NCI-H2081 treated with DMSO at 0.1 percent for 48 hours (cell line): ENCODE measurements around the gene DYNC1I2.
A peak's percentile ranks its signal among the peaks of the same experiment; 100 is the strongest.
"Not testable (repeated sequence)": the region's sequence is repeated elsewhere in the genome, so short reads cannot be mapped to it uniquely, and the experiment has no call there.

ENCODE experiments used
- DNase-seq: peaks from one replicate; lab custom pipeline; 2025; lab: John Stamatoyannopoulos, UW

Gene DYNC1I2

DNA sequence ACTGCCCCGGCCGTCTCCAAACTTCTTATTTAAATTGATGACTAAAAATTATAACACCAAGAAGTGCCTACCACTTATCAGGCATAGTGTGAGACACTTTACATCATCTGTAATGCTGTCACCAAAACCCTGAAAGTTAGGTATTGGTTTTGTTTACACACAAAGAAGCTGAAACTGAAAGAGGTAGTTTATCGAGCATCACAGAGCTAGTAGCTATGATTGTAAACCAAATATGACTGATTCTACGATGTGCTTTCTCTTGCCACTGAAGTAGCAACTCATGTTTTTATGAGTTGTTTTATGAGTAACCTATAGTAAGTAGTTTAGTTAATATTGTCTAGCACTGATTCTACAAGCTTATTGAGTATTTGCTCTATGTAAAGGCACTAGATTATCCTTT is 31.5 kb downstream of the DYNC1I2 start:
- DNase-seq, result no peak

DNA sequence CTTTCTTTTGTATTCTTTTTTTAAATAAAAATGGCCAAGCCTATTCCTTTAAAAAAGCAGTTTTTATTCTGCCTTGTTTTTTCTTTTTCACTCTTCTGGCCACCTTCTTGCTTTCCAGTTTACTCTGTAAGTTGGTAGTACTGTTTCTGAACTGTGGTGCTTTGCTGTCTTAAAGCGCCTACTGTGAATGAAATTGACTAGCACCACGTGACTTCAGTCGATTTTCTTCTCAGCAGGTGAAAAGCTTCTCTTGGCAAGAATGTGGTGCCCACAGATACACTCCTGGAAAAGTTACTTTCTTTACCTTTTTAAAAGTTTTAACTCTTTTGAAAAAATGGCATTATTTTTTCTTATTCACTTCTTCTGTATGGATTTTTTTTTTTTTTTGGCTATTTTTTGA is 32.4 kb downstream of the DYNC1I2 start:
- DNase-seq, result no peak

DNA sequence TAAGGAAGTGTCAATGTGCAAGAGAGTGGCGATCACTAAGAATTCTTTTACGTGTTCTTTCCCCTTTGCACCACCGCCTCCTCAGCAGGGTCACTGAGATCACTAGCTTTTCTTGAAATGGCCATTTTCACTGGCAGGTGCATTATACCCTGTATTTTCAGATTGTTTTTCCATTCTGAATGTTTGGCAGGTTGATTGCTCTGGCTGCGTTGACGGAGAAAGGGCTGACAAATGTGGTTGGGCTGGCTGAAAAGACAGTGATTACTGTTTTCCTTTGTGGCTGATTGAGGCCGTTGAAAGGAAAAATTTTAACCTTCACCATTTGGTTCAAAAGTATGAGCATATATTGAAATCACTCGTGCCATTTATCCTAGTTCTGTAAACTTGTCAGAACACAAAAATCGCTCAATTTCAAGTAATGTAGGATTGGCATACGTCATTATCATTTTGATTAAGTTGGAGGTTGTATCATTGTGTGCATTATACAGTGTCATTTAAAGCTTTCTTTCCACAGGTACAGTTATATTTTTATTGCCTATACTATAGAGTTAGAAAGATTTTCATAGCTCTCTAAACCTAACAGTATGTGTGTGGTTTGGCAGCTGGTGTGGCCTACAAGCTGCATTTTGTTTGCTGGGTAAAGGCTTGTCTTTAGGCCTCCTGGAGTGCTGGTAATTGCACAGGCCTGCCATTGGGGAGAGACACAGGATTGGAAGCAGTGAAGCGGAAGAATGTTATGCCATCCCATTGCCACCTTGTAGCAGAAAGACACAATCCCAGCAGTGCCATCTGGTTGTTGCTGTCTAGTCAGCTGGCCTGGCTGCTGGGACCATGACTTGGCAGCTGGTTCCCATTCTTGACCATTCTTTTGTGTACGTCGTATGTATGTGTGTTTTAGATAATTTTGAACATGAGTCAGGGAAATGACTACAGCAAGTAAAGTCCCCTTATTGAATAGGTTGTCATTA is 36.7 kb downstream of the DYNC1I2 start:
- DNase-seq, result peak; percentile 93

DNA sequence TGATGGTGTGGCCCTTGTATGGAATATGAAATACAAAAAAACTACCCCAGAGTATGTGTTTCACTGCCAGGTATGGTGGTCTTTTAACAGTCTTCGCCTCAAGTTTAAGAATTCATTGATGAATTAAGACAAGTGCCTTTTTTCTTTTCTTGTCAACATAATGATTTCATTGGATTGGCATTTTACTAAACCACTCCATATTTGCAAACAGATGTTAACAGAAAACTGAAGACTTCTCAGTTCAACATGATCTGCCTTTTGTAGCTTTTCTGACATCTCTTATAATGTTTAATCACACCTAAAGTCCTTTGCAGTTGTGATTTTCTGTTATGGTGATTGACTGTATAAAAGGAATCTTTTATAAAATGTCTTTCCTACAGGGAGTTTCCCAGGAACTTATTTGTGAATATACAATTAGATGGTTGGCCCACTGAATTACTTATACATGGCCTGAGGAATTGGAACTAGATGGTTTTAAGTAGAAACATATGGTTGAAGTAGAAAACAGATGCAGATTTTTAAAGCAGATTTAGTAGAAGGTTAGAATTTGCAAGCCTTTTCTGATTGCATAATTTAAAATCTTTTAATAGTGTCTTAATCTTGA is 39.7 kb downstream of the DYNC1I2 start:
- DNase-seq, result no peak

DNA sequence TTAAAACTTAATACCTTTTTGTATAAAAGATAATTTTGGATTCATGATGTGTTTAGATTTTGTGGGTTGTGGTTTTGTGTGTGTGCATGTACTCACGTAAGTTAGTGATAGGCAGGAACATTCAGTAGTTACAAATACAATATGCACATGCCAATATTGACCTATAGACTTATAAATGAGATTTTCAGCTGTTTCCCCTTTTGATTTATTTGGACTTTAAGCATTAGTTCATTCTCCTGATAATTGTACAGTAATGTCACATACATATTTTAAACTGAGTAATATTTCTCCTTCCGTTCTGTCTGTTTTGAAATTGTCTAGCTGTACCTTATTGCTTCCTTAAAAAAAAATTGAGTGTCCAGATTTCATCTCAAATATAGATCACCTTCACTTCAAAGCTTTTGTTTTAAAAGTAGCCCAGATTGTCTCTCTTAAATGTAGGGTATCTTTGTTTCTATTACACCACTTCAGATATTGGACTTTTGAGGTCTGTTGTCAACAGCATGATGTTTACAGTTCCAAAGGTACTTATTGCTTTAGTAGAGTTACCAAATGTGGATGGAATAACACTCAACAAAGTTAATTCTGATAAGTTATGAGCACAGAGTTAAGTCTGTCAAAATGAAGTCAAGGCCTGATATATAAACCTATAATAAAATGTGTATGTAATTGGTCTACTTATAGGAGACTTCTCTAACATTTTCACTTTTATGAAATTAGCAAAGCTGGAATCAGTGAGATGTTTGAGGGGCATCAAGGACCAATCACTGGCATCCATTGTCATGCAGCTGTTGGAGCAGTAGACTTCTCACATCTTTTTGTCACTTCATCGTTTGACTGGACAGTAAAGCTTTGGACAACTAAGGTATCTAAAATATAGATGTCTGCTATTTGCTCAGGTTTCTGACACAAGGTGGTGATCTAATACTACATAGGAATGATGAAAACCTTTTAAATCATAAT is 42.0 kb downstream of the DYNC1I2 start:
- DNase-seq, result no peak

DNA sequence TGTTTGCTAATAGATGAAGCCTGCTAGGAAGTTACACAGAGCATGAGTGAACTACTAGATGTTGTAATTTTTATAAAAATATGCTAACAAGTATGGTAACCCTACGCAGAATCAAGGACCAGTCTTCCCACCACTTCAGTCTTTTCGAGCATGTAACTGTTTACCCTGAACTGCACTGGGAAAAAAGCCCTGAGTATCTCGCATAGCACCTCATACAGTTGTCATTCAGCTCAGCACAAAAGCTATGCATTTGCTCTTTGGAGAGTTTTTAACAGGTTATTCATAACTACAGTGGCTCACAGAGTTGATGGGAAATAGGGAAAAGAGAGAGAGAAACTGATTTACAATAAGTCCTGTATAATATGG is 42.7 kb downstream of the DYNC1I2 start:
- DNase-seq, result no peak

DNA sequence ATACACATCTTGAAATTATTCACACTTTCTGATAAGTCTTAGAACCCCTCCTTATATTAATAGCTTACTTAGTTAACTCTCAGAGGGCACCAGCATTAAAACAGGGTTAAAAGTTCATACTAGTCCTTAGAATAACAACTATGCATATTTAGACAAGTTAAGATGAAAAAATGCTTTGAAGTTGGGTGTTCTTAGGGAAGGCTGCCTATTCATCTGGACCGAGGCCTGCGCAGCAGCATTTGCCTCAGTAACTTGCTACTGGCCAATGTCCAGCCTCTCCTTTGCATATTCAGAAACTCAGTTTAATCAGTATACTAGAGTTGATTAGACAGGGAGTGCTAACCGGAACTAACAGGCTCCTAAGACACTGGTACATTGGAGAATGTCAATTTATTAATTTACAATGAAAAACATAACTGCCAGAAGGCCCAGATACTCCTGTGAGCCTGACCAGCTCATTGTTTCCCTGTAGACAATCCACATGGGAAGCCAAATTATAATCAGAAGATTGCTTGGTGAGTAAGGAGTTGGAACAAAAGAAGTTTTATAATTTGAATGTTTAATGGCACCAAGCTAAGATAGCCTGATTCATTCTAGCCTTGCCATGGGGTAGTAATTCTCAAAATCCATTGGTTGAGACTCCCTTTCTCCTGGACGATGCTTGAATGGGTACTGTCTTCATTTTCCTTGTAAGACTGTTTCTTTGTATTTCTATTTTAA is 48.9 kb downstream of the DYNC1I2 start:
- DNase-seq, result no peak

DNA sequence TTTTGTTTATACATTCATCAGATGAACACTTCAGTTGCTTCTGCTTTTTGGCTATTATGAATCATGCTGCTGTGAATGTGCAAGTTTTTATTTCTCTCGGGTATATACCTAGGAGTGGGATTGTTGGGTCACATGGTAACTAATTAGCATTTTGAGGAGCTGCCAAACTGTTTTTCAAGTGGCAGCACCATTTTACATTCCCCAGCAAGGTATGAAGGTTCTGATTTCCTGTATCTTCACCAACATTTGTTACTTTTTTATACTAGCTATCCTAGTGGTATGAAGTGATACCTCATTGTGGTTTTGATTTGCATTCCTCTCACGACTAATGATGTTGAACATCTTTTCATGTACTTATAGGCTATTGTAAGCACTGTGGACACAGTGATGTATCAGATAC is 53.9 kb downstream of the DYNC1I2 start:
- DNase-seq, result no peak

DNA sequence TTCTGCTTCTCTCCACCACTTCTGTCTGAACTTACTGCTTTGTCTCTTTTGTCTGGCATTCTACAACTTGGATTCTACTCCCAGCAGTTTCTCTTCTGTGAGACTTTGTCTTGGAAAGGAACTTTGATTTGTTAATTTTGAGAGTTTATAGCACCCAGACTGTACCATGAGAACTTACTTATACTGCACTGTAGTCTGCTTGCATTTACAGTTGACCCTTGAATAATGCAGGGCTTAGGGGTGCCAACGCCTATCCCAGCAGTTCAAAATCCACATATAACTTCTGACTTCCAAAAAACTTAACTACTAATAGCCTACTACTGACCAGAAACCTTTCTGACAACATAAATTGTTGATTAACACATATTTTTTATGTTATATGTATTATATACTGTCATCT is 55.5 kb downstream of the DYNC1I2 start:
- no peak for DNase-seq

DNA sequence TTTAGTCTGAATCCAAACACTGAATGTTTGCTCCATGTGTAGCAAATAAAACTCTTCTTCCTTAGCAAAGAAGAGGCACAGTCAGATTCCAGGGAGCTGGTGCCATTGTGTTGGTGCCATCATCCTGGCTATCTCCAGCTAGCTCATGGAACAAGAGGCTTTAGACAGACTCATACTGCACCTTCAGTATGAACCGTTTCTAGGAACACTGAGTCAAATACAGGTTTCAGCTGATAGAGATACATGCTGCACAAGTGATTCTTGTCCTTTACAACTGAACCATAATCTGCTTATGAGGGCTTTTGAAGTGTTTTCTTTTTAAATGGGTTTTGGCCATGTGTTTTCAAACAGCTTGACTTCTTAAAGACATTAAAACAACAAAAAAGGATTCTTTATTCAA is 57.9 kb downstream of the DYNC1I2 start:
- DNase-seq, result no peak

DNA sequence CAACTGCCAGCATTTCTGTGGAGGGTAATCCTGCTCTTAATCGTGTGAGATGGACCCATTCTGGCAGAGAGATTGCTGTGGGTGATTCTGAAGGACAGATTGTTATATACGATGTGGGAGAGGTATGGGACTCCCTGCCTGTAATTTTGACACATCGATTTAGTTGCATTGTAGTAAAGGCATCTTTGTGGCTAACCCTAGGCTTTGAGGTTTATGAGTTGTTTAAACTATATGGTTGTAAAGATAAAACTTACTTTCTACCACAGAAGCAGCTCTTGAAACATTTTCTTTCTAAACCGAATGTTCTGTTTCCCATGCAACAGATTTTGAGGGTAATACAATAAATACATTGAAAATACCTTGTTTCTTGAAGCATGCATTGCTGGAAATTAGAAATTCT is 58.5 kb downstream of the DYNC1I2 start:
- DNase-seq, result no peak

DNA sequence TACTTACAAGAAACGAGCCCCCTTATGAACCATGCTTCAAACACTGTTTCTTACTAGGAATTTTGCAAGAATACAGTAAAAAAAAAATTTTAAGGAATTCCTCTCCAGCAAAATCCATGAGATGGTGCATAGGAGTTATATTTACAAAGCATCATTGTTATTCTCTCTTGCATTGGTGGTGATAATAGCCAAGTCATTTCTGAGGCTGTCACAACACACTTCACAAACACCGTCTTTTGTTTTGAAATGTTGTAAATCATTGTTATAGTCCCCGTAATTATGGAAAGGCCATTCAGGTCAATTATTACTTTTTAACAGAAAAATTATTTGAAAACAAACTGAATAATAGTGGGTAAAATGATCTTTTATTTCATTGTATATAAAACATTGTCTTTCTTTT is 60.1 kb downstream of the DYNC1I2 start:
- DNase-seq, result no peak

DNA sequence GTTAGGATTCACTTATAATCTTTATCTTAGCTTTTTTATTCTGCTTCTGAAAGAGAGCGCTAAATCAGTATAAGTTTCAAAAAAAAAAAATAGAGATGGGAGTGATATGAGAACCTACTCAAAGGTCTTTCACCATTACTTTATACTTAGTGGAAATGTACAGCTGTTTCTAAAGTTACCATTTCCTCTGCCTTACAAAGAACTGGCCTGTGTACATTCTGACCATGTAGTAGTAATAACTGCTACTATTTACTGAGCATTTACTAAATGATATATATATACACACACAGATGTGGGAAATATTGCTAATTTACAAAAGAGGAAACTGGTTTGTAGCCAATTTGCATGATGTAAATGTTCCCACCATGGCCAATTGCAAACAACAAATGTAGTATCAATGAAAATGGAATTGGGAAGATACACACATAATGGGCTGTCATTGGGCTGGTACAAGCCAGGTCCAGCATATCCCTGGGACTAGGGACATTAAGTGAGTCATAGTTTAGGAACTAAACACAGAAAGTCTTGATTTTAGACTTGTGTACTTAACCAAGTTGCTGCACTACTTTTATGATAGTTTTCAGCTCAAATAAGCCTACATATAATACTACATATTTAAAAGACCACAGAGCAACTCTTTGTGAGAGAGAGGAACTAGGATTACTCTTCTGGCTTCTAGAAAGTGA is 67.1 kb downstream of the DYNC1I2 start:
- DNase-seq, result no peak

DNA sequence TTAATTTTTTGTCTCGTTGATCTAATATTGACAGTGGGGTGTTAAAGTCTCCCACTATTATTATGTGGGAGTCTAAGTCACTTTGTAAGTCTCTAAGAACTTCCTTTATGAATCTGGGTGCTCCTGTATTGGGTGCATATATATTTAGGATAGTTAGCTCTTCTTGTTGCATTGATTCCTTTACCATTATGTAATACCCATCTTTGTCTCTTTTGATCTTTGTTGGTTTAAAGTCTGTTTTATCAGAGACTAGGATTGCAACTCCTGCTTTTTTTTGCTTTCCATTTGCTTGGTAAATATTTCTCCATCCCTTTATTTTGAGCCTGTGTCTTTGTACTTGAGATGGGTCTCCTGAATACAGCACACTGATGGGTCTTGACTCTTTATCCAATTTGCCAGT is 71.5 kb downstream of the DYNC1I2 start:
- DNase-seq, result not testable (repeated sequence)

DNA sequence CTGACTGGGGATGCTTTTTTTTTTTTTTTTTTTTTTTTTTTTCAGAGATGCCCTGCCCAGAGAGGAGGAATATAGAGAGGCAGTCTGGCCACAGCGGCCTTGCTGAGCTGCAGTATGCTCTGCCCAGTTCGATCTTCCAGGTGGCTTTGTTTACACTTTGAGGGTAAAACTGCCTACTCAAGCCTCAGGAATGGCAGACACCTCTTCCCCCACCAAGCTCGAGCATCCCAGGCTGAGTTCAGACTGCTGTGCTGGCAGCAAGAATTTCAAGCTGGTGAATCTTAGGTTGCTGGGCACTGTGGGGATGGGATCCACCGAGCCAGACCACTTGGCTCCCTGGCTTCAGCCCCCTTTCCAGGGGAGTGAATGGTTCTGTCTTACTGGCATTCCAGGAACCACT is 73.9 kb downstream of the DYNC1I2 start:
- not testable (repeated sequence) for DNase-seq

DNA sequence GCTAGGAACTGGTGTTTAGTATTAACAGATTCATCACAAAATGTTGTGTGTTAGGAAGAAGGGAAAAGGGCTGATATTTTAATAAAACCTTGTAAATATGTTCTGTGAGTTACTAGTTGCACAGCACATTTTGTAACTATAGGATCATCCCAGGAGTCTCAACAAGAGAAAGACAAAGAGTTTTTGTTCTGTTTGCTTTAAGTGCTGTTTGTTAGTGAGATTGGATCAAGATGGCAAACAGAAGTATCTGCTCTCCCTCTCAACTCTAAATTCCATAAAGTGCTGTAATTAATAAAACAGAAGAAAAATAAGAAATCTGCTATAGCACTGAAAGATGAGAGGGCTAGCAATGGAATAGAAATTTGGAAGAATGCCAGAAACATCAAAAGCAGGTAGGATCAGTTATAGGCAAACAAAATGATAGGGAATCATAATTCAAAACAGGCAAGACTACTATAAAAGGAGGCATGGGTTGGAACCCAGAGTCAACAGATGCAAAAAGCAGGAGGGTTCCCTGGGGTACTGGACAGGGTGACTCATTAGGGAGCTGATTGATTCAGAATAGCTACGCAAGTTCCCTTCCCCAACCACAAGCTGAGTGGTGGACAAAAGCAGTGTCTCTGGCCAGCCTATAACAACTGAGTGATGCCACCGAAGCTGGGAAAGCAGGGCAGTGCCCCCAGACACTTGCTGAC is 75.8 kb downstream of the DYNC1I2 start:
- DNase-seq, result no peak

DNA sequence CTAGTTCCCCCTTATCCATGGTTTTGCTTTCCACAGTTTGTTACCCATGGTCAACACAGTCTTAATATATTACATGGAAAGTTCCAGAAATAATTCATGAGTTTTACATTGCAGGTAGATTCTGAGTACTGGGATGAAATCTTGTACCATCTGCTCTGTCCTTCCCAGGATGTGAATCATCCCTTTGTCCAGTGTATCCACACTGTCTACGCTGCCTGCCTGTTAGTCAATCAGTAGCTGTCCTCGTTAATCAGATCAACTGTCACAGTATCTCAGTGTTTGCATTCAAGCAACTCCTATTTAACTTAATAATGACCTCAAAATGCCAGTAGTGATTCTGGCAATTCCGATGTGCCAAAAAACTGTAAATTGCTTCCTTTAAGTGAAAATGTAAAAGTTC is 76.3 kb downstream of the DYNC1I2 start:
- DNase-seq, result no peak

DNA sequence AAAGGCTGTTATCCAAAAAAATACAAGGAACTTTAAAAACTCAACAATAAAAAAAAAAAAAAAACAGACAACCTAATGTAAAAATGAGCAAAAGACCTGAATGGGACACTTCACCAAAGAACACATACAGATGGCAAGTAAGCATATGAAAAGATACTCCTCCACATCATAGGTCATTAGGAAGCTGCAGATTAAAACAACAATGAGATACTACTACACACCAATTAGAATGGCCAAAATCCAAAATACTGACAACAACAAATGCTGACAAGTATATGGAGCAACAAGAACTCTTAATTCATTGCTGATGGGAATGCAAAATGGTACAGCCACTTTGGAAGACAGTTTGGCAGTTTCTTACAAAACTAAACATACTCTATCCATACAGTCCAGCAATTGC is 84.2 kb downstream of the DYNC1I2 start:
- DNase-seq, result no peak

DNA sequence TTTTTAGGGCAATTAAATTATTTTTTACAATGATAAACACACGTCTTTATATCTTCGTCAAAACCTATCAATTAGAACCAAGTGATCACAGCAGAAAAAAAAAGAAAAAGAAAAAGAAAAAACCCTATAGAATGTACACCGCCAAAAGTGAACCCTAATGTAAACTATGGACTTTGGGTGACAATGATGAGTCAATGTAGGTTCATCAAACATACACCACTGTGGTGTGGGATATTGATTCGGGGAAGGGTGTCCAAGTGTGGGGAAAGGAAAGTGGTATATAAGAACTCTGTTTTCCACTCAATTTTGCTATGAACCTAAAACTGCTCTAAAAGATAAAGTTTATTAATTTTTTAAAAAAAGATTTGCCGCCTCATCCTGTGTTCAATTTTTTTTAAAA is 85.1 kb downstream of the DYNC1I2 start:
- DNase-seq, result no peak

DNA sequence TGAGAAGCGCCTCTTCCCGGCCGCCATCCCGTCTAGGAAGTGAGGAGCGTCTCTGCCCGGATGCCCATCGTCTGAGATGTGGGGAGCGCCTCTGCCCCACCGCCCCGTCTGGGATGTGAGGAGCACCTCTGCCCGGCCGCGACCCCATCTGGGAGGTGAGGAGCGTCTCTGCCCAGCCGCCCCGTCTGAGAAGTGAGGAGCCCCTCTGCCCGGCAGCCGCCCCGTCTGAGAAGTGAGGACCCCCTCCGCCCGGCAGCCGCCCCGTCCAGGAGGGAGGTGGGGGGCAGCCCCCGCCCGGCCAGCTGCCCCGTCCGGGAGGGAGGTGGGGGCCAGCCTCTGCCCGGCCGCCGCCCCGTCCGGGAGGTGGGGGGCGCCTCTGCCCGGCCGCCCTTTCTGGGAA is 87.3 kb downstream of the DYNC1I2 start:
- not testable (repeated sequence) for DNase-seq

DNA sequence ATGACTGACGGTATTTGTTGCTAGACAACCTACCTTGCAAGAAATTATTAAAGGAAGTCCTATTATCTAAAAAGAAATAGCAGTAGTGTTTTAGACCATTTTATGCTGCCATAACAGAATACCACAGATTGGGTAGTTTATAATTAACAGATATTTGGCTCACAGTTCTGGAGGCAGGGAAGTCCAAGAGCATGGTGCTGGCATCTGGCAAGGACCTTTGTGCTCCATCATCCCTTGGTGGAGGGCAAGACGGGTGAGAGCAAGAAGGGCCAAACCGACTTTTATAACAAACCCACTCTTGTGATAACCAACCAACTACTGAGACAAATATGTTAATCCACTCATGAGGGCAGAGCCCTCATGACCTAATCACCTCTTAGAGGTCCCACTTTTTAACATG is 91.2 kb downstream of the DYNC1I2 start:
- DNase-seq, result no peak
